BLaER1 treated with 17β-estradiol and CSF1 and Interleukin-3, amounts not matched to agents 10 nM and 100 nM (cell line): ENCODE measurements around the gene FTO.

Experiments used
- H3K27ac ChIP-seq, 11 experiments: shearing (Covaris generic); formaldehyde crosslinking; 2 replicates each; pipeline ENCODE4 v1.8.1; 2022
- H3K27me3 ChIP-seq, 11 experiments: shearing (Covaris generic); formaldehyde crosslinking; 2 replicates each; pipeline ENCODE4 v1.8.1; 2022
- H3K36me3 ChIP-seq, 11 experiments: shearing (Covaris generic); formaldehyde crosslinking; 2 replicates each; pipeline ENCODE4 v1.8.1; 2022
- H3K4me1 ChIP-seq, 10 experiments: shearing (Covaris generic); formaldehyde crosslinking; 2 replicates each; pipeline ENCODE4 v1.8.1; 2022
- H3K4me2 ChIP-seq, 11 experiments: shearing (Covaris generic); formaldehyde crosslinking; 2 replicates each; pipeline ENCODE4 v1.8.1; 2022
- H3K4me3 ChIP-seq, 10 experiments: shearing (Covaris generic); formaldehyde crosslinking; 2 replicates each; pipeline ENCODE4 v1.8.1; 2022
- H3K9ac ChIP-seq, 11 experiments: shearing (Covaris generic); formaldehyde crosslinking; 2 replicates each; pipeline ENCODE4 v1.8.1; 2022
- H3K9me3 ChIP-seq, 11 experiments: shearing (Covaris generic); formaldehyde crosslinking; replicated peaks in 1 of 11; 2 replicates each; pipeline ENCODE4 v1.8.1; 2022
- H4K20me1 ChIP-seq, 11 experiments: shearing (Covaris generic); formaldehyde crosslinking; 2 replicates each; pipeline ENCODE4 v1.8.1; 2022
- Cebpa-rat ChIP-seq, 11 experiments: shearing (Covaris generic); IDR thresholded peaks; 2 replicates each; pipeline ENCODE4 v1.8.1; 2022

FTO gene

DNA sequence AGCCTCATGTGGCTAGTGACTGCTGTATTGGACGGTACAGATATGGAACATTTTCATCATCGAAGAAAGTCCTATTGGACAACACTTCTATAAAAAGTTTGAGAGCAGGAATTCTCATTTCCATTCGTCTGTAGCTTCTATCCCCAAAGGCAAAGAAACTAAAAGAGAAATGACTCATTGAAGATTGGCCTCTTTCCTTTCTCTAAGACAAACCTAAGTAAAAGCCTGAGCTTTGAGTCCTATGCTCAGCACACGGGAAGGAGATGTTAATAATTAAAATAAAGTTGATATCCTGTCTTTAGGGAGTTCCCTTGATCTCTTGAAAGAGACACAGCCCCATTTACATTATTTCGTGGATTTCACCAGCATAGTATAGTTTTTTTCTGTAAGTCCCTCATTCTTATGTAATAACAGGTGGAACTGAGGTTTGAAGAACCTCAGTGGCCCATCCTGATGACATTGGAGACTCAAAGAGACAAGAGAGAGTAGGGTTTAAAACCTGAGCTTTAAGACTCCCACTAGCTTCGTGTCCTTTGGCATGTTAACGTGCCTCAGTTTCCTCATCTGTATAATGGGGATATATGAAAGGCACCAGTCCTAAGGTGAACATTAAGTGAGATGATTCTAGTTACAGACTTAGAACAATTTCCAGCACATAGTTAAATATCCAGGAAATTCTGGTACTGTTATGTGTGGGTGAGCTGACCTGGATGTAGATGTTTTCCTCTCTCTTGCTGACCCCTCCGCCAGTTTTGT is 408.7 kb downstream of the FTO start:
- Histone ChIP-seq H3K9me3 (no peaks in the 10 kb centered on the region), H3K4me3 (no peak overlapping the region), H3K36me3 (peaks cover 26 to 44% (median 33%) of the 10 kb centered on the region in 11 experiments; a peak in 21 of 22 replicates), H4K20me1 (no peaks in the 10 kb centered on the region), H3K4me1 (no peaks in the 10 kb centered on the region), H3K4me2 (no peak overlapping the region), H3K9ac (no peak overlapping the region), H3K27ac (no peak overlapping the region), H3K27me3 (no peaks in the 10 kb centered on the region)
- TF ChIP-seq Cebpa-rat (IDR thresholded peaks at IDR 0.05): no peak

DNA sequence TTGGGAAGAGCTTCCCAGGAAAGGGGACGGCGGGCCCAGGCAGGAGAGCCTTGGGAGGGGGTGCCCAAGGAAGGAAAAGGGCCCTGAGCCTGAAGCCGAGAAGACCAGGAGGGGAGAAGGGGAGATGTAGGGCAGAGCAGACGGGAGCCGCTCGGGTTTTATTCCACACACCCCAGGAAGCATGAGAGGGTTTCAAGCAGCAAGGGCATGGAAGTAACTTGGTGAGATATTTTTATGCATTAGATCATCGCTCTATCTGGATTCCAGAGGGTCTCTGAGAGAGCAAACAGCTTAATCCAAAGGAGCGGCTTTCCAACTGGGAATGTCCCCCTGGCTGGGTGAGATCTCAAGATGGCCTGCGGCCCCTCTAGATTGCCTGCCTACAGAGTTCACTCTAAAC is 411.6 kb downstream of the FTO start:
- Histone ChIP-seq H3K4me2 (no peak overlapping the region), H3K27me3 (no peaks in the 10 kb centered on the region), H3K9ac (no peak overlapping the region), H3K27ac (no peak overlapping the region), H3K4me3 (no peak overlapping the region), H4K20me1 (no peaks in the 10 kb centered on the region), H3K36me3 (peaks cover 27 to 51% (median 37%) of the 10 kb centered on the region in 11 experiments; a peak in 21 of 22 replicates), H3K4me1 (no peaks in the 10 kb centered on the region), H3K9me3 (no peaks in the 10 kb centered on the region)
- TF ChIP-seq Cebpa-rat (IDR thresholded peaks at IDR 0.05): no peak

- H3K27ac ChIP-seq: no peak overlapping the region
- no peak for TF ChIP-seq Cebpa-rat (IDR thresholded peaks at IDR 0.05)
- no peak overlapping the region for H3K9ac ChIP-seq
- H3K4me1 ChIP-seq: no peaks in the 10 kb centered on the region
- H4K20me1 ChIP-seq: no peaks in the 10 kb centered on the region
- H3K4me2 ChIP-seq: no peak overlapping the region
- H3K9me3 ChIP-seq: no peaks in the 10 kb centered on the region
- H3K27me3 ChIP-seq: no peaks in the 10 kb centered on the region
- no peak overlapping the region for H3K4me3 ChIP-seq
- peaks cover 27 to 51% (median 37%) of the 10 kb centered on the region in 11 experiments; a peak in 21 of 22 replicates for H3K36me3 ChIP-seq
Observed at GRCh38 chr16:54116124-54116655, 412.2 kb downstream of the FTO start.

DNA sequence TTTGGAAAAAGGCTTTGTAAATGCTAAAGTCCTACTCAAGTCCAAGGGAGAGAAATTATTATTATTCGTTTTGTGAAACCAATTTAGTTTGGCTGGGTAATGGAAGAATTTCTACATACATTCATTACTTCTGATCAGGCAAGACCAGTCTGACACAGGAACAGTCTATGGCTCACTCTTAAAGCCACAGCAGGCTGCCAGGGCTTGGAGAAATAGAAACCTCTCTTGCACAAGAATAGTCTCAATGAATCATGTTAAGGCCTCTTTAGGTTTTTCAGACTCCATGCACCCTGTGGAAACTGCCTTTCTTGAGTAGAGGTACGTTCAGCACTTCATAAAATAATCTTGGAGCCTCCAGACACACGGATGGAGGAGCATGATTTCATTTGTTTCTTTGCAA is 414.9 kb downstream of the FTO start:
- H3K27me3 ChIP-seq: no peaks in the 10 kb centered on the region
- H3K27ac ChIP-seq: no peak overlapping the region
- H3K9me3 ChIP-seq: no peaks in the 10 kb centered on the region
- TF ChIP-seq Cebpa-rat (IDR thresholded peaks at IDR 0.05): no peak
- no peaks in the 10 kb centered on the region for H4K20me1 ChIP-seq
- H3K36me3 ChIP-seq: peaks cover 5 to 24% (median 13%) of the 10 kb centered on the region in 11 experiments; a peak in 13 of 22 replicates
- H3K4me1 ChIP-seq: no peaks in the 10 kb centered on the region
- H3K9ac ChIP-seq: no peak overlapping the region
- no peak overlapping the region for H3K4me3 ChIP-seq
- H3K4me2 ChIP-seq: no peak overlapping the region

- H4K20me1 ChIP-seq: no peaks in the 10 kb centered on the region
- TF ChIP-seq Cebpa-rat (IDR thresholded peaks at IDR 0.05): no peak
Observed at GRCh38 chr16:54120846-54121480, 417.0 kb downstream of the FTO start.

DNA sequence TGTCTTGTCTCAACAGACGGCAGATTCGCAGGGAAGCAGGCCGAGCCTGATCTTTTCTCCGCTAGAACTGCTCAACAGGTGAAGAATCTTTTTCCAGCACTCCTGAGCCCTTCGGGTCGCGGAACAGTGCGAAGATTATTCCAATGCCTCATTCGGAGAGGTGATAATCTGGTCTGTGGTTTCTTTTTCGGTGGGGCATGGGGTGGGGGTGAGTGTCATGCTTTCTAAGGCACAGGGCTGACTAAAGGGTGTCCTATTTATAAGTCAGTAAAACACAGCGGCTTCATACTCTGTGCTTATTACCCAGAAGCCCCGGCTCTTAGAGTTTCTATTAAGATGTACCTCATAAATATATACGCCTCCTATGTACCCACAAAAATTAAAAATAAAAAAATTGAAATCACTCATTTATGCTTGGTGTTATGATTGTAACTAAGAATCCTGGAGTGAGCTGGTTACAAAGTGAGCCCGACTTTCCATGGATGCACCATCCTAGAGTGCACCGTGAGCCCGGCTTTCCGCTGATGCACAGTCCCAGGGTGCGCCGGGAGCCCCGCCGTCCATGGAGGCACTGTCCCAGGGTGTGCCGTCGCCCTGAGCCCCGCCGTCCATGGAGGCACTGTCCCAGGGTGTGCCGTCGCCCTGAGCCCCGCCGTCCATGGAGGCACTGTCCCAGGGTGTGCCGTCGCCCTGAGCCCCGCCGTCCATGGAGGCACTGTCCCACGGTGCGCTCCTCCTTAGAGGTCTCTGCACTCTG is 417.8 kb downstream of the FTO start:
- Histone ChIP-seq H3K36me3 (peaks cover 0 to 10% (median 4%) of the 10 kb centered on the region in 11 experiments; a peak in 3 of 22 replicates), H3K4me2 (no peak overlapping the region), H3K9ac (no peak overlapping the region), H4K20me1 (no peaks in the 10 kb centered on the region), H3K27ac (no peak overlapping the region), H3K9me3 (no peaks in the 10 kb centered on the region), H3K4me1 (peaks cover 0 to 9% (median 3%) of the 10 kb centered on the region in 10 experiments; a peak in 7 of 20 replicates), H3K27me3 (no peaks in the 10 kb centered on the region), H3K4me3 (no peak overlapping the region)
- TF ChIP-seq Cebpa-rat (IDR thresholded peaks at IDR 0.05): no peak

More at GRCh38 chr16:54120846-54121480, 417.0 kb downstream of the FTO start:
- Histone ChIP-seq H3K4me1 (peaks cover 0 to 9% (median 3%) of the 10 kb centered on the region in 10 experiments; a peak in 7 of 20 replicates), H3K27me3 (no peaks in the 10 kb centered on the region), H3K9ac (no peak overlapping the region), H3K4me2 (no peak overlapping the region), H3K27ac (no peak overlapping the region), H3K36me3 (peaks cover 0 to 10% (median 4%) of the 10 kb centered on the region in 11 experiments; a peak in 3 of 22 replicates), H3K9me3 (no peaks in the 10 kb centered on the region), H3K4me3 (no peak overlapping the region)

DNA sequence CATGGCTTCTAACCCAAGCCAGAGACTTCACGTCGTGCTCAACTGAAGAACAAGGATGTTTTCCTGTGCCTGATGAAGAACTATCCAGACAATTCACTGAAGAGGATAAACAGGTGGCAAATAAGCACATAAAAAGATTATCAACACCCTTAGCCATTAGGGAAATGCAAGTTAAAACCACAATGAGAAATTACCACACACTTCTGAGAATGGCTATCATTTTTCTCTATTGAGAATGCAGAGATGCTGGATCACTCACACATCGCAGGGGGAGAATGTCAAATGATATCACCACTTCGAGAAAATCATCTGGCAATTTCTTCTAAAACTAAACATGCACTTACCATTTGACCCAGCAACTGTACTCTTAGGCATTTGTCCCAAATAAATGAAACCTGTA is 419.8 kb downstream of the FTO start:
- no peaks in the 10 kb centered on the region for H4K20me1 ChIP-seq
- TF ChIP-seq Cebpa-rat (IDR thresholded peaks at IDR 0.05): no peak
- H3K27me3 ChIP-seq: no peaks in the 10 kb centered on the region
- H3K4me2 ChIP-seq: no peak overlapping the region
- no peaks in the 10 kb centered on the region for H3K9me3 ChIP-seq
- no peak overlapping the region for H3K4me3 ChIP-seq
- no peak overlapping the region for H3K9ac ChIP-seq
- peaks cover 0 to 9% (median 3%) of the 10 kb centered on the region in 10 experiments; a peak in 7 of 20 replicates for H3K4me1 ChIP-seq
- H3K36me3 ChIP-seq: peaks cover 0 to 4% (median under 1%) of the 10 kb centered on the region in 11 experiments; a peak in 2 of 22 replicates
- no peak overlapping the region for H3K27ac ChIP-seq

DNA sequence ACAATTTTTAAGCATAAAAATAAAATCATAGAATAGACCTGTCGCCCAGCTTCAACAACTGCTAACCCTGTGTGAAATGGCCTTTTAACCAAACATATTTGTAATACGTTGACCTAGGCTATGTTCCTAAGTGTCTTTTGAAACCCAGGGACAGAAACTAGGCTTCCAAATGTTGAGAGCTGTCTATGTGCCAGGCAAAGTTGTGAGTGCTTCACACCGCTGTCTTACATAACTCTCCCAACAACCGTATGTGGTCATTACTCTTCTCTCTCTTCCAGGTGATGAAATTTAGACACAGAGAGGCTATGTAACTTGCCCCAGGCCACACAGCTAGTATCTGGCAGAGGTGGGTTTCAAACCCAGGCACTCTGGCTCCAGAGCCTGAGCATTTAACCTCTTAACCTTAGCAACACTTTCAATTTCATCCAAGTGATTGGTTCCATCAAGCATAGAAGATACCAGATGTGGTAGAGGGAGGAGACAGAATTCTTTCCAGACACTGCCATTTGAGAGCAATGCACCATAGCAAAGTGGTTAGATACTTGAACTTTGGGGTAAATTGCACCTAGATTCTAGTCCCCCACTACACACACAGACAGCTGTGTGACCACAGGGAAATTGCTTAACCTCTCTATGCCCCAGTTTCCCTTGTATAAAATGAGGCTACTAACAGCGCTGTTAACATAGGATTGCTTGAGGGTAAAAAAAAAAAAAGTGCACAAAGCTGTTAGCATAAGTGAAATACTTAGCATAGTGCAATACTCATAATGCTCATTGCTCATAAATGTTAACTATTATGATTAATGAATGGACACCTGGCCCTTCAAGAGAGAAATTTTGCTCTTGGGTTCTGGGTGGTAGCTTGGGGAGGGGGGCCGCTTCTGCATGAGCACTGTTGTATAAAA is 422.0 kb downstream of the FTO start:
- TF ChIP-seq Cebpa-rat (IDR thresholded peaks at IDR 0.05): no peak
- H3K4me3 ChIP-seq: no peak overlapping the region
- H3K4me2 ChIP-seq: no peak overlapping the region
- no peaks in the 10 kb centered on the region for H3K27me3 ChIP-seq
- H3K36me3 ChIP-seq: no peaks in the 10 kb centered on the region
- H3K9ac ChIP-seq: no peak overlapping the region
- H3K4me1 ChIP-seq: peaks cover 0 to 9% (median 3%) of the 10 kb centered on the region in 10 experiments; a peak in 7 of 20 replicates
- no peak overlapping the region for H3K27ac ChIP-seq
- no peaks in the 10 kb centered on the region for H4K20me1 ChIP-seq
- H3K9me3 ChIP-seq: no peaks in the 10 kb centered on the region
